HUES64 (cell line): ENCODE results near the gene PLET1.
"Not testable (repeated sequence)": the region's sequence is repeated elsewhere in the genome, so short reads cannot be mapped to it uniquely, and the experiment has no call there.

Experiments
- H3K27ac ChIP-seq: 2 replicates; pipeline ENCODE4 v1.7.0; 2013; ENCODE audit warnings: low read depth, low read length, inconsistent platforms
- H3K27me3 ChIP-seq: 2 replicates; pipeline ENCODE4 v1.6.1; 2013; ENCODE audit warnings: mild to moderate bottlenecking, low read length; ENCODE audit not compliant: insufficient read depth
- H3K36me3 ChIP-seq: 2 replicates; pipeline ENCODE4 v1.6.1; 2013; ENCODE audit warnings: mild to moderate bottlenecking, low read length; ENCODE audit not compliant: insufficient read depth
- H3K4me1 ChIP-seq: 2 replicates; pipeline ENCODE4 v1.6.1; 2013; ENCODE audit warnings: mild to moderate bottlenecking, low read length, moderate library complexity; ENCODE audit not compliant: insufficient read depth
- H3K4me3 ChIP-seq: 2 replicates; pipeline ENCODE4 v1.5.1; 2013; ENCODE audit warnings: mild to moderate bottlenecking, low read length, moderate library complexity
- H3K9ac ChIP-seq: 2 replicates; pipeline ENCODE4 v1.6.1; 2013; ENCODE audit warnings: mild to moderate bottlenecking, low read depth, low read length
- H3K9me3 ChIP-seq: 2 replicates; pipeline ENCODE4 v1.6.1; 2013; ENCODE audit warnings: low read depth, low read length; ENCODE audit not compliant: insufficient read depth
- WGBS: fragments of 150-250, 120-280 bp; methylation state at CpG from one replicate; pipeline ENCODE4 v1.1.7; 2013; ENCODE audit warnings: missing lambda C conversion rate; 5-methylcytosine and 5-hydroxymethylcytosine counted together

PLET1 gene

DNA sequence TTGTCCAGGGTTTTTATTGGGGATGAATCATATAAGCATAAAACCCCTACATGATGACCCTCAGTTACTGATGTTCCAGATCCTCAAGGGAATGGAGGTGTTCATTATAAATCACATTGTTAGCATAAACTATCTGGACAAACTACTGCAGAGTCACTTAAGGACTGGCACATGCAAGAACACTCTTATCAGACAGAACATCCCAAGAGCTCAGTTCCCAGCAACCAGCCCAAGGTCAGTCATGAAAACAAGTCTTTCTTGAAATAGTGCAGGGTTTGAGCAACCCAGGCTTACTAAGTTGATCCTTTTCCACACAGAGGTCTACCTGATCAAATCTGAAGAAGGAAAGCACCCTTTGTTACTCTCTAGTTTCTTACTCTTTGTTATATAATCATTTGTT lies 48.0 kb downstream of the PLET1 start:
- H3K36me3 ChIP-seq: no peaks in the 10 kb centered on the region
- no peaks in the 10 kb centered on the region for H3K27me3 ChIP-seq
- no peak overlapping the region for H3K4me3 ChIP-seq

DNA sequence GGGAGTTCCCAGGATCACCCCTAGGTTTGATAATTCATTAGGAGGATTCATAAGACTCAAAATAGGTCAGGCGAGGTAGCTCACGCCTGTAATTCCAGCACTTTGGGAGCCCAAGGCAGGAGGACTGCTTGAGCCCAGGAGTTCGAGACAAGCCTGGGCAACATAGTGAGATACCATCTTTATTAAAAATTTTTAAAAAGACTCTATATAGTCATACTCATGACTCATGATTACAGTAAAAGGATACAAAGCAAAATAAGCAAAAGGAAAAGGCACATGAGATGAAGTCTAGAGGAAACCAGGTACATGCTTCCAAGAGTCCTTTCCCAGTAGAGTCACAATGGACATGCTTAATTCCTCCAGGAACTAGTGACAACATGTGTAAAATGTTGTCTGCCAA lies 48.4 kb downstream of the PLET1 start:
- Histone ChIP-seq H3K36me3 (no peaks in the 10 kb centered on the region), H3K9ac (no peak overlapping the region), H3K27ac (no peak overlapping the region), H3K4me3 (no peak overlapping the region), H3K4me1 (no peaks in the 10 kb centered on the region), H3K9me3 (no peaks in the 10 kb centered on the region), H3K27me3 (no peaks in the 10 kb centered on the region)
- WGBS: 87% methylated on average over 3 of the region's 3 CpGs

More for the DNA sequence above, 48.0 kb downstream of the PLET1 start:
- H3K4me1 ChIP-seq: no peaks in the 10 kb centered on the region
- no peak overlapping the region for H3K27ac ChIP-seq
- no peak overlapping the region for H3K9ac ChIP-seq
- H3K9me3 ChIP-seq: no peaks in the 10 kb centered on the region

DNA sequence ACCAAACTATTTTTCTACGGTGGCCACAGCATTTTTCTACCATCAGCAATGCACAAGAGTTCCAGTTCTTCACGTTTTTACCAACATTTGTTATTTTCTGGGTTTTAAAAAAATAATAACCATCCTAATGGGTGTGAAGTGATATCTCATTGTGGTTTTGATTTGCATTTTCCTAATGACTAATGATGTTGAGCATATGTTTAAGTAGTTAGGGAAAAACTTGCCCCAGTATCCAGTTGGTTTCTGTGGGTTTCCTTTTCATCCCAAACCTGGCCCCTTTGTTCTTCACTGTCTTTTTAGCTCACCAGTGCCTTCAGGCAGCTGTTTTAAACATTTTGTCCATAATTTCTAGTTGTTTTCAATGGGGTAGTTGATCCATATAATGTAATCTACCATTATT lies 49.1 kb downstream of the PLET1 start:
- H3K9me3 ChIP-seq: no peaks in the 10 kb centered on the region
- no peak overlapping the region for H3K27ac ChIP-seq
- WGBS: 51% methylated on average over 2 of the region's 2 CpGs

DNA sequence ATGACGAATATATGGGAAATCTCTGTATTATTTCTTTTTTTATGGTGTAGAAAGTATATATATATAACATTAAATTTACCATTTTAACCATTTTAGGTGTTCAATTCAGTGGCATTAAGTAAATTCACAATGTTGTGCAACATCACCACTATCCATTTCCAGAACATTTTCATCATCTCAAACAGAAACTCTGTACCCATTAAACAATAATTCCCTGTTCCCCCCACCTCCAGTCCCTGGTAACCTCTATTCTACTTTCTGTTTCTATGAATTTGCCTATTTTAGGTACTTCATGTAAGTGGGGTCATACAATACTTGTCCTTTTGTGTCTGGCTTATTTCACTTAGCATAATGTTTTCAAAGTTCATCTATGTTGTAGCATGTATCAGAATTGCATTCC lies 49.8 kb downstream of the PLET1 start:
- no peak overlapping the region for H3K27ac ChIP-seq
- WGBS: no CpG with 5 or more reads among the region's 1 CpG
- no peak overlapping the region for H3K4me3 ChIP-seq
- H3K9ac ChIP-seq: no peak overlapping the region
- no peaks in the 10 kb centered on the region for H3K4me1 ChIP-seq
- no peaks in the 10 kb centered on the region for H3K36me3 ChIP-seq
- no peaks in the 10 kb centered on the region for H3K9me3 ChIP-seq
- no peaks in the 10 kb centered on the region for H3K27me3 ChIP-seq

More for the DNA sequence above, 49.1 kb downstream of the PLET1 start:
- no peaks in the 10 kb centered on the region for H3K4me1 ChIP-seq
- no peaks in the 10 kb centered on the region for H3K36me3 ChIP-seq
- no peak overlapping the region for H3K9ac ChIP-seq
- no peaks in the 10 kb centered on the region for H3K27me3 ChIP-seq
- no peak overlapping the region for H3K4me3 ChIP-seq

DNA sequence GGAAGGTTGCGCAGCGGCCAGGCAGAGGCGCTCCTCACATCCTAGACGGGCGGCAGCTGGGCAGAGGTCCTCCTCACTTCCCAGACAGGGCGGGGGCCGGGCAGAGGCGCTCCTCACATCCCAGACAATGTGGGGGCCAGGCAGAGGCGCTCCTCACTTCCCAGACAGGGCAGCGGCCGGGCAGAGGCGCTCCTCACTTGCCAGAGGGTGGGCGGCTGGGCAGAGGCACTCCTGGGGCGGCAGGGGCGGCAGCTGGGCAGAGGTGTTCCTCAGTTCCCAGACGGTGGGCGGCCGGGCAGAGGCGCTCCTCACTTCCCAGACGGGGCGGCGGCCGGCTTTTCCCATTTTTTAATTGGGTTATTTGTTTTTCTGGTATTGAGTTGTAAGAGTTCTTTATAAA lies 54.6 kb downstream of the PLET1 start:
- H3K27me3 ChIP-seq: no peaks in the 10 kb centered on the region
- H3K4me1 ChIP-seq: no peaks in the 10 kb centered on the region
- H3K27ac ChIP-seq: no peak overlapping the region
- H3K36me3 ChIP-seq: no peaks in the 10 kb centered on the region
- H3K9ac ChIP-seq: no peak overlapping the region
- 92% methylated on average over 23 of the region's 23 CpGs for WGBS
- no peak overlapping the region for H3K4me3 ChIP-seq
- H3K9me3 ChIP-seq: no peaks in the 10 kb centered on the region

DNA sequence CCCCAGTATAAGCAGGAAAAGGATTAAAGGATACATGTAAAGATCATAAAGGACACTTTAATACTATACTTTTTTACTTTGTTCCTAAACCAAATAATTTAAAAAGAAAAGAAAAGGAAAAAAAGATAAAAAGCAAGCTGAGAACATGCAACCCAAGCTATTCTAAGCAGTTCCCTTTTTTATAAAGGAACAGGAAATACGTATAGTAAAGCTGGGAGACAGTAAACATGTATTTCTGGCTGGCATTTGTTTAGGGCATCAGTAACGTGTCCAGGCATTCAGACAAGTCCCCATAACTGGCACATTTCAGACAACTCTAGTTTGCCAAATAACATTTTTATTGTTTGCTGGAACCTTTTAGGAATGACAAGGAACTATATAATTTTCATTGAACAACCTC lies 60.4 kb downstream of the PLET1 start:
- Histone ChIP-seq H3K9me3 (no peaks in the 10 kb centered on the region), H3K27me3 (no peaks in the 10 kb centered on the region), H3K36me3 (no peaks in the 10 kb centered on the region), H3K4me1 (no peaks in the 10 kb centered on the region), H3K27ac (no peak overlapping the region), H3K4me3 (no peak overlapping the region), H3K9ac (no peak overlapping the region)
- 39% methylated on average over 2 of the region's 2 CpGs for WGBS

DNA sequence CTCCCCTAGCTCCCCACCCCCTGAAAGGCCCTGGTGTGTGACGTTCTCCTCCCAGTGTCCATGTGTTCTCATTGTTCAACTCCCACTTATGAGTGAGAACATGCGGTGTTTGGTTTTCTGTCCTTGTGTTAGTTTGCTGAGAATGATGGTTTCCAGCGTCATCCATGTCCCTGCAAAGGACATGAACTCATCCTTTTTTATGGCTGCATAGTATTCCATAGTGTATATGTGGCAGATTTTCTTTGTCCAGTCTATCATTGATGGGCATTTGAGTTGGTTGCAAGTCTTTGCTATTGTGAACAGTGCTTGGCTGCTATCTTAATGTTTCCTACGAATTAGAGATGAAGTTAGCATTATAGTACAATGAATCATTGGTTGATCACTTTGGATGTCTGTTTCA lies 61.6 kb downstream of the PLET1 start:
- H3K27me3 ChIP-seq, H3K27ac ChIP-seq, H3K4me3 ChIP-seq, H3K9ac ChIP-seq, H3K36me3 ChIP-seq, H3K4me1 ChIP-seq, H3K9me3 ChIP-seq: not testable (repeated sequence)
- WGBS: 75% methylated on average over 3 of the region's 4 CpGs
